RWPE1 (cell line): ENCODE measurements around the gene PEX11B.
"Not testable (repeated sequence)": the region's sequence is repeated elsewhere in the genome, so short reads cannot be mapped to it uniquely, and the experiment has no call there.

Source experiments
- CTCF ChIA-PET: fragments of 350-600 bp; sonication (Branson Sonifier 250); formaldehyde crosslinking; extraction: SDS; loops from one replicate; lab custom pipeline; 2021; lab: Yijun Ruan, JAX
- POLR2A ChIA-PET: fragments of 400-600 bp; formaldehyde crosslinking; extraction: SDS; loops from one replicate; lab custom pipeline; 2020; ENCODE audit warnings: antibody characterized with exemption; ENCODE audit not compliant: low non-redundant PET; lab: Yijun Ruan, JAX
- DNase-seq: peaks from one replicate; pipeline ENCODE4 v3.0.0; 2012; ENCODE audit warnings: low spot score
- H3K27ac ChIP-seq: fragments of 450-650 bp; 2 replicates; pipeline ENCODE4 v1.5.1; 2017
- TF ChIP-seq, protein P1 (sequence below): fragments of 450-650 bp; conservative IDR thresholded peaks from 2 replicates; pipeline ENCODE4 v1.5.1; 2017; ENCODE audit warnings: low read depth, mild to moderate bottlenecking

PEX11B gene

DNA sequence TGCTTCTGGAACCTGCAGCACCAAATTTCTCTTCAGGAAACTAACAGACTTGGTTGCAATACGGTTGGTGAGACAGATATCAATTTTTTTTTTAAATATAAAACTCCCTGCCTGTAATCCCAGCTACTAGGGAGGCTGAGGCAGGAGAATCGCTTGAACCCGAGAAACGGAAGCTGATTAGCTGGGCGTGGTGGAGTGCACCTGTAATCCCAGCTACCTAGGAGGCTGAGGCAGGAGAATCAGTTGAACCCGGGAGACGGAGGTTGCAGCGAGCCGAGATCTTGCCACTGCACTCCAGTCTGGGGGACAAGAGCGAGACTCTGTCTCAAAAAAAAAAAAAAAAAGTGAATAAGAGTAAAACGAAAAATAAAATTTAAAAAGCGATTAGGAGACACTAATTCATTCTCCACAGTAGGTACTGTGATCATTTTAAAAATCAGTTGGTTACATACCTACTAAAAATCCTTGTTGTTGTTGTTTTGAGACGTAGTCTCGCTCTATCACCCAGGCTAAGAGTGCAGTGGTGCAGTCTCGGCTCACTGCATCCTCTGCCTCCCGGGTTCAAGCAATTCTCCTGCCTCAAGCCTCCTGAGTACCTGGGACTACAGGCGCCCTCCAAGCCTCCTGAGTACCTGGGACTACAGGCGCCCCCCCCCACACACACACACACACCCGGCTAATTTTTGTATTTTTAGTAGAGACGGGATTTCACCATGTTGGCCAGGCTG is 9.6 kb upstream of the PEX11B start:
- no peak for DNase-seq
- ChIA-PET POLR2A (interaction anchor here (0.7 to 2.4 kb wide), 5 partner anchors 29 to 82 kb away, joined by 3 to 15 read pairs (median 4); partner anchors contain the start of genes ANKRD34A, LIX1L and POLR3GL), CTCF (interaction anchor here (0.7 to 1.8 kb wide), 5 partner anchors 10 to 82 kb away, joined by 3 to 6 read pairs (median 4); partner anchors contain the start of genes NUDT17 and PEX11B)
- peak overlapping the region; percentile 82 for H3K27ac ChIP-seq
- TF ChIP-seq, protein P1, sequence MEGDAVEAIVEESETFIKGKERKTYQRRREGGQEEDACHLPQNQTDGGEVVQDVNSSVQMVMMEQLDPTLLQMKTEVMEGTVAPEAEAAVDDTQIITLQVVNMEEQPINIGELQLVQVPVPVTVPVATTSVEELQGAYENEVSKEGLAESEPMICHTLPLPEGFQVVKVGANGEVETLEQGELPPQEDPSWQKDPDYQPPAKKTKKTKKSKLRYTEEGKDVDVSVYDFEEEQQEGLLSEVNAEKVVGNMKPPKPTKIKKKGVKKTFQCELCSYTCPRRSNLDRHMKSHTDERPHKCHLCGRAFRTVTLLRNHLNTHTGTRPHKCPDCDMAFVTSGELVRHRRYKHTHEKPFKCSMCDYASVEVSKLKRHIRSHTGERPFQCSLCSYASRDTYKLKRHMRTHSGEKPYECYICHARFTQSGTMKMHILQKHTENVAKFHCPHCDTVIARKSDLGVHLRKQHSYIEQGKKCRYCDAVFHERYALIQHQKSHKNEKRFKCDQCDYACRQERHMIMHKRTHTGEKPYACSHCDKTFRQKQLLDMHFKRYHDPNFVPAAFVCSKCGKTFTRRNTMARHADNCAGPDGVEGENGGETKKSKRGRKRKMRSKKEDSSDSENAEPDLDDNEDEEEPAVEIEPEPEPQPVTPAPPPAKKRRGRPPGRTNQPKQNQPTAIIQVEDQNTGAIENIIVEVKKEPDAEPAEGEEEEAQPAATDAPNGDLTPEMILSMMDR, result no peak

DNA sequence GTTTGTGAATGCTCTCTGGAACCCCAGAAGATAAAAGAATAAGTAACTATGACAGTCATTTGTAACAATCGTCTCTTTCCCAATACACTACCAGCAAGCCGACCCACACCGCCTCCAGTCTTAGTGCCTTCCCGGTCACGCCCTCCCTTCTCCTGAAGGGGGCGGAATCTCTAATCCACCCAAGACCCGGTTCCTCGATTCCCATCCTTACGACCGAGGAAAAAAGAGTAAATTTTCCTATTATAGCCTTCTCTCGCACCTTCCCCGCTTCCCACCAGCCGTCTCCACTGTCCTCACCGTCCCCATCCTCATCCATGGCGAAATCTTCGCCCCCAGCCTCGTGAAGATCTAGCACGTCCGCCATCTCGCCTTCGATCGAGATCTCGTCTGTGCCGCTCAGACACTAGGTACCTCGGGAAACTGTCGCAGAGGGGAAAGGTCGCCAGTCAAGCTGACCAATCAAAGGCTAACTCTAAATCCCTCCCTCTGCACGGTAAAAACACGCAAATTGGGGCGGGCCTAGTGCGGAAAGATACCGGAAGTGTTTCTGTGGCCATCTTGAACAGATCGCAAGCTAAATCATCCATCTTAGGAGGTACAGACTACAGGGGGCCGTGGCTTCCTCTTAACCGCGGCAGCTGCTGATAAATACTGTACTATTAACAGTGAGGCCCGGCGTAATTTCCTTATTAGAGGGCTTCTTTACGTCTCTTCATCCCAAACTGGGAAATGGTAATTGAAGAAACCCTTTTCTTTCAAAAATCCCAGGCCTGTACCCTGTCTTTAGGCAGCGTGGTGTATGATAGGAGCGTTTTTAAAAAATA is 8.8 kb upstream of the PEX11B start, which contains the start of gene RBM8A:
Gene RBM8A (minus strand): TSS at position 422 of the 824 bp plus-strand sequence. CDS start 58 bp downstream, at position 364.
- peak within 1 kb of the TSS; percentile 82 for H3K27ac ChIP-seq
- TF ChIP-seq, protein P1, result peak; percentile 68
- ChIA-PET CTCF (interaction anchor here (0.6 to 1.8 kb wide), 7 partner anchors 9 to 81 kb away, joined by 3 to 6 read pairs (median 4); partner anchors contain the start of genes NUDT17 and PEX11B), POLR2A (interaction anchor here (0.5 to 2.4 kb wide), 6 partner anchors 30 to 81 kb away, joined by 3 to 15 read pairs (median 4); partner anchors contain the start of genes ANKRD34A, LIX1L and POLR3GL)
- DNase-seq, result peak; percentile 92

DNA sequence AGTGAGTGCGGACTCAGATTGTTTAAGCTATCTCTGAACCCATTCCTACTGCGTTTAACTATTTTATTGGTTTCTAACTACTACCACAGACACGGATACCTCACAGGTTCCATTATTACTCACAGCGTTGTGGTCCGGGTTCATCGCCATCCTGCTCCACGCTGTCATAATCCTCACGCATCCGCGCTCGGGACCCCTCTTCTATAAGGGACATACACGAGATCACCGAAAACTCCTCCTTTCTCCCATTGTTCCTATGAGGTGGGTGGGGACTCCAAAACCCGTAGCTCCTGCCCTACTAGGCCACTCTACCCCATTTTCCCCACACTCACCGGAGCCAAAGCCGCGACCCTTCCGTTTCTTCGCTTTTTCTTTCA is 8.2 kb upstream of the PEX11B start:
- DNase-seq, result no peak
- TF ChIP-seq, protein P1, result no peak
- ChIA-PET CTCF (interaction anchor here (0.6 to 1.8 kb wide), 5 partner anchors 27 to 81 kb away, joined by 3 to 6 read pairs (median 3); partner anchors contain the start of gene NUDT17), POLR2A (interaction anchor here (0.6 to 2.4 kb wide), 2 partner anchors 38 to 39 kb away, joined by 7 to 15 read pairs; partner anchors contain the start of genes ANKRD34A and POLR3GL)
- peak overlapping the region; percentile 82 for H3K27ac ChIP-seq

DNA sequence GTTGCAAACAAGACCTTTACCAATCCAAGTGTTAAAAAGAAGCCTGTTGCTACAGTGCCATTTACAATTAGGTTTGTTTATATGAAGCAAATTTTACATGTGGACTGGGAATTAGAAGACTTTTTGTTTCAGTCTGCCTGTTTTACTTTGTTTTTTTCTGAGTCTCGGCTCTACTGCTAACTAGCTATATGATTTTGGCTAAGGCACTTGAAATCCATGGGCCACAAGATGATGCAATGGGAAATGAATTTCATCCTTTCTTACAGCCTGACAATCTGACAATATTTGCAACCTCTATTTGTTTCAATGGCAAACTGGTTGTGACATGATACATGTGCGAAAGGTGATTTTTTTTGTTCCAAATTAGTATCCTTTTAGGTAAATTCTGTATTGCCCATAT is 3.7 kb upstream of the PEX11B start:
- TF ChIP-seq, protein P1, result no peak
- POLR2A ChIA-PET, result no interaction called here
- DNase-seq, result no peak

DNA sequence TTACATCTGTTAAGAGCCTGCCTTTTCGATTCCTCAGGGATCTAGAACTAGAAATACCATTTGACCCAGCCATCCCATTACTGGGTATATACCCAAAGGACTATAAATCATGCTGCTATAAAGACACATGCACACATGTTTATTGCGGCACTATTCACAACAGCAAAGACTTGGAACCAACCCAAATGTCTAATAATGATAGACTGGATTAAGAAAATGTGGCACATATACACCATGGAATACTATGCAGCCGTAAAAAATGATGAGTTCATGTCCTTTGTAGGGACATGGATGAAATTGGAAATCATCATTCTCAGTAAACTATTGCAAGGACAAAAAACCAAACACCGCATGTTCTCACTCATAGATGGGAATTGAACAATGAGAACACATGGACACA is 1.8 kb upstream of the PEX11B start:
- POLR2A ChIA-PET, DNase-seq: not testable (repeated sequence)
- CTCF ChIA-PET, result interaction anchor here (0.6 to 0.7 kb wide), 2 partner anchors 29 to 75 kb away, joined by 4 to 5 read pairs; partner anchors contain the start of gene NUDT17
- H3K27ac ChIP-seq, result peak overlapping the region; percentile 92

More for the DNA sequence above, 3.7 kb upstream of the PEX11B start:
- CTCF ChIA-PET, result interaction anchor here (0.6 to 1.5 kb wide), 2 partner anchors 76 to 85 kb away, joined by 3 to 5 read pairs; partner anchors contain the start of gene NUDT17
- peak overlapping the region; percentile 51 for H3K27ac ChIP-seq

DNA sequence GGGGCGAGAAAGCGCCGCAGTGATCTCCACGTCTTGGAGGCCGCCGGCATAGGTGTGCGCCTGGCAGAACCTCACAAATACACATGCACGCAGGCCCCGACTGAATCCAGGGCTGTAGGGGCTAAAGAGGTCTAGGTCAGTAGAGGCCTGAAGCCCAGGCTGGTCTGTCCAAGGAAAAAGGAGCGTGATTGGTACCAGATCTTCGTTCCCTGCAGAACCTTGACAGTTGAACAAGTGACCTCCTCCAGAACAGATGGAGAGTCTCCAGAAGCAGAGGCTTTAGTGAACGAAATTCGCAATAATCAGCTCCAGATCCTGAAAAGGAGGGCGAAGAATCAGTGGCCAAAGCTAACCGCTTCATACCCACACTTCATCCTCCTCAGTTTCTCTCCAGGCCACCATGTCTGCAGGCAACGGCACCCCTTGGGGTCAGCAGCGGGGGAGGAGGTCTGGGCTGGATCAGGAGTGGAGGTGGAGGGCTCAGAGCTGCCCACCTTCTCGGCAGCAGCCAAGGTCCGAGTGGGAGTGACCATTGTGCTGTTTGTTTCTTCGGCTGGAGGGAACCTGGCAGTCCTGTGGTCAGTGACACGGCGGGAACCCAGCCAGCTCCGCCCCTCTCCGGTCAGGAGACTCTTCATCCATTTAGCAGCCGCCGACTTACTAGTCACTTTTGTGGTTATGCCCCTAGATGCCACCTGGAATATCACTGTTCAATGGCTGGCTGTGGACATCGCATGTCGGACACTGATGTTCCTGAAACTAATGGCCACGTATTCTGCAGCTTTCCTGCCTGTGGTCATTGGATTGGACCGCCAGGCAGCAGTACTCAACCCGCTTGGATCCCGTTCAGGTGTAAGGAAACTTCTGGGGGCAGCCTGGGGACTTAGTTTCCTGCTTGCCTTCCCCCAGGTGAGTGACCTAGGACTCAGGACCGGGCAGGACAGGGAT is 749 bp upstream of the PEX11B start:
- peak; percentile 39 for DNase-seq
- TF ChIP-seq, protein P1, result no peak
- ChIA-PET POLR2A (no interaction called here), CTCF (interaction anchor here (0.6 to 1.7 kb wide), 4 partner anchors 9 to 116 kb away, joined by 3 to 6 read pairs (median 4); partner anchors contain the start of genes ITGA10 and NUDT17)
- peak overlapping the region; percentile 92 for H3K27ac ChIP-seq
